HFF-Myc (cell line): Measurements from ENCODE around the gene GATAD1.
"Not testable (repeated sequence)": the region's sequence is repeated elsewhere in the genome, so short reads cannot be mapped to it uniquely, and the experiment has no call there.

Experiments used
- DNase-seq: peaks from one replicate; pipeline ENCODE4 v3.0.0-alpha.2; 2011; ENCODE audit warnings: low read depth; ENCODE audit errors: extremely low read depth
- H3K4me3 ChIP-seq: replicated peaks from 2 replicates; pipeline ENCODE4 v1.5.1; 2011; ENCODE audit warnings: low read depth, mild to moderate bottlenecking, control low read depth, low read length
- CTCF ChIP-seq: IDR thresholded peaks from 2 replicates; pipeline ENCODE4 v1.5.1; 2012; ENCODE audit warnings: mild to moderate bottlenecking, low read depth, low read length, control low read depth; ENCODE audit errors: missing control alignments

The GATAD1 gene

GRCh38 chr7:92409357-92409756, 37.9 kb upstream of the GATAD1 start:
- no peak for TF ChIP-seq CTCF
- DNase-seq: no peak
- no peak overlapping the region for H3K4me3 ChIP-seq

GRCh38 chr7:92410162-92410561, 37.1 kb upstream of the GATAD1 start:
- not testable (repeated sequence) for DNase-seq, H3K4me3 ChIP-seq

GRCh38 chr7:92412745-92413144, 34.5 kb upstream of the GATAD1 start:
- no peak overlapping the region for H3K4me3 ChIP-seq
- DNase-seq: no peak
- TF ChIP-seq CTCF: no peak

GRCh38 chr7:92413550-92413949, 33.7 kb upstream of the GATAD1 start:
- no peak for TF ChIP-seq CTCF
- no peak overlapping the region for H3K4me3 ChIP-seq
- DNase-seq: no peak

- no peak overlapping the region for H3K4me3 ChIP-seq
- no peak for DNase-seq
- no peak for TF ChIP-seq CTCF
These were observed 32.1 kb upstream of the GATAD1 start for GRCh38 chr7:92415225-92415624.

GRCh38 chr7:92417913-92418312, 29.4 kb upstream of the GATAD1 start:
- H3K4me3 ChIP-seq: no peak overlapping the region
- no peak for TF ChIP-seq CTCF
- no peak for DNase-seq

GRCh38 chr7:92421676-92422435, 25.4 kb upstream of the GATAD1 start:
- no peak for TF ChIP-seq CTCF
- DNase-seq: no peak
- H3K4me3 ChIP-seq: no peak overlapping the region
